ENCODE measurements around the gene MMRN2. TPM values are rescaled to one million over a fixed set of nuclear protein-coding genes. Genes with fewer than 3 reads are reported as not detected.
A peak's percentile ranks its signal among the peaks of the same experiment; 100 is the strongest.

The MMRN2 gene
- total RNA-seq, 1 experiment from 2014 or later = 2.4 TPM

GRCh38 chr10:86918022-86918471 is 39.4 kb downstream of the MMRN2 start:
- Mint-ChIP-seq H3K36me3 (peaks cover 83% of the 10 kb centered on the region), H3K9me3 (no peaks in the 10 kb centered on the region), H3K4me3 (no peak overlapping the region), H3K27me3 (ENCODE audit: low read depth) (no peaks in the 10 kb centered on the region), H3K4me1 (no peaks in the 10 kb centered on the region), H3K27ac (peak overlapping the region; percentile 71)
- no peak for DNase-seq (ENCODE audit: low spot score)
- no peak for TF ChIP-seq ATF3 (CRISPR knock-in tag; conservative IDR thresholded peaks at IDR 0.05)
- TF ChIP-seq NR2C2 (CRISPR knock-in tag; IDR thresholded peaks at IDR 0.05) = no peak
- no peak for TF ChIP-seq IRF2 (CRISPR knock-in tag; IDR thresholded peaks at IDR 0.05; ENCODE audit: borderline replicate concordance, low read depth)
- TF ChIP-seq NFE2L1 (CRISPR knock-in tag; IDR thresholded peaks at IDR 0.05) = no peak
- TF ChIP-seq ZNF425 (CRISPR knock-in tag; conservative IDR thresholded peaks at IDR 0.05) = no peak
- TF ChIP-seq ELF4 (CRISPR knock-in tag; IDR thresholded peaks at IDR 0.05; ENCODE audit: low read depth) = no peak
- no peak for TF ChIP-seq ZBTB21 (CRISPR knock-in tag; IDR thresholded peaks at IDR 0.05; ENCODE audit: borderline replicate concordance)
- TF ChIP-seq CTCF (IDR thresholded peaks at IDR 0.05) = no peak
- TF ChIP-seq, protein P1, sequence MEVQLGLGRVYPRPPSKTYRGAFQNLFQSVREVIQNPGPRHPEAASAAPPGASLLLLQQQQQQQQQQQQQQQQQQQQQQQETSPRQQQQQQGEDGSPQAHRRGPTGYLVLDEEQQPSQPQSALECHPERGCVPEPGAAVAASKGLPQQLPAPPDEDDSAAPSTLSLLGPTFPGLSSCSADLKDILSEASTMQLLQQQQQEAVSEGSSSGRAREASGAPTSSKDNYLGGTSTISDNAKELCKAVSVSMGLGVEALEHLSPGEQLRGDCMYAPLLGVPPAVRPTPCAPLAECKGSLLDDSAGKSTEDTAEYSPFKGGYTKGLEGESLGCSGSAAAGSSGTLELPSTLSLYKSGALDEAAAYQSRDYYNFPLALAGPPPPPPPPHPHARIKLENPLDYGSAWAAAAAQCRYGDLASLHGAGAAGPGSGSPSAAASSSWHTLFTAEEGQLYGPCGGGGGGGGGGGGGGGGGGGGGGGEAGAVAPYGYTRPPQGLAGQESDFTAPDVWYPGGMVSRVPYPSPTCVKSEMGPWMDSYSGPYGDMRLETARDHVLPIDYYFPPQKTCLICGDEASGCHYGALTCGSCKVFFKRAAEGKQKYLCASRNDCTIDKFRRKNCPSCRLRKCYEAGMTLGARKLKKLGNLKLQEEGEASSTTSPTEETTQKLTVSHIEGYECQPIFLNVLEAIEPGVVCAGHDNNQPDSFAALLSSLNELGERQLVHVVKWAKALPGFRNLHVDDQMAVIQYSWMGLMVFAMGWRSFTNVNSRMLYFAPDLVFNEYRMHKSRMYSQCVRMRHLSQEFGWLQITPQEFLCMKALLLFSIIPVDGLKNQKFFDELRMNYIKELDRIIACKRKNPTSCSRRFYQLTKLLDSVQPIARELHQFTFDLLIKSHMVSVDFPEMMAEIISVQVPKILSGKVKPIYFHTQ (CRISPR knock-in tag; IDR thresholded peaks at IDR 0.05) = no peak
- TF ChIP-seq FOXK1 (CRISPR knock-in tag; IDR thresholded peaks at IDR 0.05) = no peak
- no peak for TF ChIP-seq EMX1 (CRISPR knock-in tag; IDR thresholded peaks at IDR 0.05)
- TF ChIP-seq ZNF138 (CRISPR knock-in tag; conservative IDR thresholded peaks at IDR 0.05) = no peak
- TF ChIP-seq ZNF396 (CRISPR knock-in tag; IDR thresholded peaks at IDR 0.05; ENCODE audit: borderline replicate concordance) = no peak
- TF ChIP-seq TP53 (CRISPR knock-in tag; IDR thresholded peaks at IDR 0.05) = no peak
- no peak for TF ChIP-seq TCF7 (CRISPR knock-in tag; IDR thresholded peaks at IDR 0.05; ENCODE audit: low read depth)
- TF ChIP-seq, protein P2, sequence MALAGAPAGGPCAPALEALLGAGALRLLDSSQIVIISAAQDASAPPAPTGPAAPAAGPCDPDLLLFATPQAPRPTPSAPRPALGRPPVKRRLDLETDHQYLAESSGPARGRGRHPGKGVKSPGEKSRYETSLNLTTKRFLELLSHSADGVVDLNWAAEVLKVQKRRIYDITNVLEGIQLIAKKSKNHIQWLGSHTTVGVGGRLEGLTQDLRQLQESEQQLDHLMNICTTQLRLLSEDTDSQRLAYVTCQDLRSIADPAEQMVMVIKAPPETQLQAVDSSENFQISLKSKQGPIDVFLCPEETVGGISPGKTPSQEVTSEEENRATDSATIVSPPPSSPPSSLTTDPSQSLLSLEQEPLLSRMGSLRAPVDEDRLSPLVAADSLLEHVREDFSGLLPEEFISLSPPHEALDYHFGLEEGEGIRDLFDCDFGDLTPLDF (CRISPR knock-in tag; IDR thresholded peaks at IDR 0.05) = no peak
- no peak for TF ChIP-seq ETV6 (CRISPR knock-in tag; IDR thresholded peaks at IDR 0.05)
- no peak for TF ChIP-seq CREB1 (CRISPR knock-in tag; IDR thresholded peaks at IDR 0.05)
- TF ChIP-seq PRDM15 (CRISPR knock-in tag; IDR thresholded peaks at IDR 0.05) = no peak
- no peak for TF ChIP-seq CREM (CRISPR knock-in tag; IDR thresholded peaks at IDR 0.05)
- POLR2A ChIA-PET = no interaction called here
- CTCF ChIA-PET = interaction anchor here (0.7 to 1.4 kb wide), 3 partner anchors 19 to 22 kb away, joined by 3 to 4 read pairs (median 4); no protein-coding TSS in a partner anchor
- no peak for ATAC-seq
